Measurements from ENCODE around the gene BAX.

DNA sequence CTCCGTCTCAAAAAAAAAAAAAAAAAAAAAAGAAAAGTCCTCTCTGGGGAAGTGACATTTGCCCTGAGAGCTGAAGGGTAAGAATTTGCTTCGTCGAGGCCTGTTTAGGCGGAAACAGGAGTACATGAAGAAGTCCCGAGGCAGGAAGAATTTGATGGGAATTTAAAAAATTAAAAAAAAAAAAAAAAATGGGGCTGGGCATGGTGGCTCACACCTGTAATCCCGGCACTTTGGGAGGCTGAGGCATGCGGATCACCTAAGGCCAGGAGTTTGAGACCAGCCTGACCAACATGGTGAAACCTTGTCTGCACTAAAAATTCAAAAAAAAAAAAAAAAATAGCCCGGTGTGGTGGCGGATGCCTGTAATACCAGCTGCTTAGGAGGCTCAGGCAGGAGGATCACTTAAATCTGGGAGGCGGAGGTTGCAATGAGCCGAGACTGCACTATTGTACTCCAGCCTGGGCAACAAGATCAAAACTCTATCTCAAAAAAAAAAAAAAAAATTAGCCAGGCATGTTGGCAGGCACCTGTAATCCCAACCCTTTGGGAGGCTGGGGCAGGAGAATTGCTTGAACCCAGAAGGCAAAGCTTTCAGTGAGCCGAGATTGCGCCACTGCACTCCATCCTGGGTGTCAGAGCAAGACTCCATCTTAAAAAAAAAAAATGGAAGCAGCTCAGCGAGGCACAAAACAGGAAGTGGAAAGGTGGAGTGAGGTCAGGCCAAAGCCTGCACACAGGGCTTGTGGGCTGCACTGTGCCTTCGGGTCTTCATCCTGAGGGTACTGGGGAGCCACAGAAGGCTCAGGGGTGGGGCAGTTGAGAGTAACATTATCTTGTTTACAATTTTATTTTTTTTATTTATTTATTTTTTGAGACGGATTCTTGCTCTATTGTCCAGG is 4.9 kb downstream of the BAX start:
- TF ChIP-seq SP1 (IDR thresholded peaks at IDR 0.05) (no peak), HDGF (IDR thresholded peaks at IDR 0.05; ENCODE audit: borderline replicate concordance) (no peak), FOXK2 (IDR thresholded peaks at IDR 0.05) (no peak), SUZ12 (IDR thresholded peaks at IDR 0.05) (no peak), LEF1 (IDR thresholded peaks at IDR 0.05; ENCODE audit: borderline replicate concordance) (no peak), ZNF384 (IDR thresholded peaks at IDR 0.05) (no peak), BHLHE40 (IDR thresholded peaks at IDR 0.05; ENCODE audit: borderline replicate concordance) (no peak), ARNT (IDR thresholded peaks at IDR 0.05) (no peak), NFRKB (IDR thresholded peaks at IDR 0.05) (no peak), CTBP1 (IDR thresholded peaks at IDR 0.05; ENCODE audit: borderline replicate concordance) (no peak)

Data from HEK293T (cell line).